GM12878 (cell line): ENCODE results near the gene SAMD15. TPM values are rescaled to one million over a fixed set of nuclear protein-coding genes. Genes with fewer than 3 reads are reported as not detected.

Experiments
- ATAC-seq: fragments of 200-7000 bp; cut with Tn5 transposase; 3 replicates; pipeline ENCODE4 v1.9.1; 2020; ENCODE audit warnings: mild to moderate bottlenecking, moderate library complexity
- BruUV-seq: library from RNA; stranded (reverse); fragments of 400-500 nt; replicated peaks from 2 replicates; lab custom pipeline; 2021; lab: Mats Ljungman, UMichigan
- CTCF ChIA-PET: fragments of 300-600 bp; sonication (Branson Sonifier 250); formaldehyde crosslinking; extraction: SDS; loops from one replicate; lab custom pipeline; 2021; ENCODE audit warnings: inconsistent platforms; lab: Yijun Ruan, JAX
- POLR2A ChIA-PET: fragments of 350-600 bp; formaldehyde crosslinking; extraction: SDS; loops from one replicate; lab custom pipeline; 2021; ENCODE audit warnings: inconsistent platforms; lab: Charles Lee
- RAD21 ChIA-PET: fragments of 300-600 bp; sonication (Branson Sonifier 250); formaldehyde crosslinking; loops from one replicate; lab custom pipeline; 2023; ENCODE audit warnings: antibody characterized with exemption; ENCODE audit not compliant: unreplicated experiment; lab: Charles Lee
- SMC1A ChIA-PET: fragments of 300-600 bp; sonication (Branson Sonifier 250); formaldehyde crosslinking; loops from one replicate; lab custom pipeline; 2023; ENCODE audit not compliant: unreplicated experiment, uncharacterized antibody; lab: Charles Lee
- DNase-seq: peaks from one replicate; pipeline ENCODE4 v3.0.0-alpha.2; 2011; ENCODE audit warnings: low read depth, low spot score
- FAIRE-seq: peaks from 3 replicates; lab custom pipeline; 2011; peaks lifted over from hg19 to GRCh38; lab: Jason Lieb, UNC
- H2AFZ ChIP-seq: 2 replicates; pipeline ENCODE4 v1.6.0; 2011; ENCODE audit warnings: low read depth, low read length, control low read depth; ENCODE audit not compliant: control insufficient read depth
- H3K27ac ChIP-seq: 2 replicates; pipeline ENCODE4 v1.5.1; 2011; ENCODE audit warnings: control low read depth; ENCODE audit not compliant: control insufficient read depth, insufficient read depth
- H3K27me3 ChIP-seq, 2 experiments: replicated peaks in 1 of 2; 2 replicates each; pipeline versions ENCODE4 v1.6.0 to v1.6.1; 2011; ENCODE audit warnings: low read length in 1 of 2; ENCODE audit not compliant: control insufficient read depth in 2 of 2, insufficient read depth in 2 of 2
- H3K36me3 ChIP-seq, 2 experiments: 2 replicates each; pipeline ENCODE4 v1.5.1; 2011; ENCODE audit warnings: low read length in 1 of 2; ENCODE audit not compliant: control insufficient read depth in 2 of 2, insufficient read depth in 2 of 2
- H3K4me1 ChIP-seq: 2 replicates; pipeline ENCODE4 v1.6.1; 2011; ENCODE audit warnings: mild to moderate bottlenecking, low read length, moderate library complexity, mixed read lengths; ENCODE audit not compliant: control insufficient read depth, insufficient read depth
- H3K4me2 ChIP-seq: 2 replicates; pipeline ENCODE4 v1.6.0; 2011; ENCODE audit warnings: control low read depth; ENCODE audit not compliant: control insufficient read depth, insufficient read depth
- H3K4me3 ChIP-seq: fragments of 200-600 bp; sonication (generic); 2 replicates; pipeline ENCODE4 v1.5.1; 2016
- H3K79me2 ChIP-seq: 2 replicates; pipeline ENCODE4 v1.6.0; 2011; ENCODE audit warnings: low read length; ENCODE audit not compliant: control insufficient read depth, insufficient read depth
- H3K9ac ChIP-seq: 2 replicates; pipeline ENCODE4 v1.8.0; 2011; ENCODE audit warnings: low read length, control low read depth, mixed read lengths; ENCODE audit not compliant: control insufficient read depth, insufficient read depth
- H3K9me3 ChIP-seq: replicated peaks from 3 replicates; pipeline ENCODE4 v1.5.1; 2011; ENCODE audit warnings: mild to moderate bottlenecking, low read length; ENCODE audit not compliant: control insufficient read depth, insufficient read depth
- H4K20me1 ChIP-seq: 2 replicates; pipeline ENCODE4 v1.6.0; 2011; ENCODE audit not compliant: control insufficient read depth, insufficient read depth
- RELA ChIP-seq: fragments of 450-650 bp; IDR thresholded peaks from 2 replicates; pipeline ENCODE4 v1.8.0; 2014; ENCODE audit warnings: borderline replicate concordance; ENCODE audit not compliant: partially characterized antibody
- WGBS: methylation state at CpG from one replicate; pipeline ENCODE4 v1.1.6; 2016; ENCODE audit warnings: low lambda C conversion rate; ENCODE audit not compliant: insufficient replicate concordance, insufficient coverage; ENCODE audit errors: missing lambda C conversion rate; 5-methylcytosine and 5-hydroxymethylcytosine counted together
- in situ Hi-C: fragments of 300-500 bp; cut with MboI; formaldehyde crosslinking; loops from 9 replicates; pipeline ENCODE4 v1.14.3; 2018; ENCODE audit warnings: mixed read lengths
- intact Hi-C: fragments of 100-400 bp; cut with micrococcal nuclease; formaldehyde crosslinking; loops from one replicate; pipeline ENCODE4 v1.14.2; 2022; ENCODE audit not compliant: unreplicated experiment
- polyA plus RNA-seq, 11 experiments: library from polyadenylated mRNA; depleted of rRNA in 4 of 11; unstranded in 6 of 11; stranded (reverse) in 5 of 11; fragments of >200 nt; fragmentation: Nextera tagmentation in 4 of 11; fragmentation: Illumina TruSeq in 1 of 11; extraction: Ambion mirVana in 4 of 11; extraction: Trizol in 1 of 11; gene quantifications; 1 replicate in 1 of 11; 2 replicates in 10 of 11; pipeline versions ENCODE4 v1.2.1 to v1.2.3, GENCODE V29; 2011 to 2016; ENCODE audit warnings: inconsistent platforms in 2 of 11, missing spikeins in 2 of 11, low read depth in 1 of 11
- total RNA-seq, 4 experiments: library from RNA; depleted of rRNA in 3 of 4; stranded (reverse); fragments of >200 nt in 3 of 4; fragmentation: Illumina TruSeq in 1 of 4; extraction: Trizol in 1 of 4; gene quantifications; 2 replicates each; pipeline versions ENCODE4 v1.2.1 to v1.2.3, GENCODE V29; 2013 to 2021
- TF ChIP-seq, protein P1 (sequence below): fragments of 450-650 bp; IDR thresholded peaks from 2 replicates; pipeline ENCODE4 v1.6.1; 2017; ENCODE audit warnings: antibody characterized with exemption, mild to moderate bottlenecking, moderate library complexity

The SAMD15 gene
- total and polyA plus RNA-seq, 10 of the 15 experiments (the other 5 are each of a cell fraction or from before 2014, with no cell fraction given): 0.33 to 2.0 (median 0.97) TPM

DNA sequence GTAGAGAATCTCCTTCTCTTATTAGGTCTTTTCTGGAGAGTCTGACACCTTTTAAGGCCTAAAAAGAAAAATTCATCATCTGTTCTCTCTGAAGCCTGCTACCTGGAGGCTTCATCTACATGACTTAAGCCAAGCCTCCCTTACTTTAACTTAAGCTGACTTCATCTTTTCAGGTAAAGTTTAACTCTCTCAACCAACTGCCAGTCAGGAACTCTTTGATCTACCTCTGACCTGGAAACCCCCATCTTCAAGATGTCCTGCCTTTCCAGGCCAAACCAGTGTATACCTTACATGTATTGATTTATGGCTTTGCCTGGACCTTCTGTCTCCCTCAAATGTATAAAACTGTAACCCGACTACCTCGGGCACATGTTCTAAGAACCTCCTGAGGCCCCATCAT is 38.9 kb upstream of the SAMD15 start (continued):
- TF ChIP-seq, protein P1, sequence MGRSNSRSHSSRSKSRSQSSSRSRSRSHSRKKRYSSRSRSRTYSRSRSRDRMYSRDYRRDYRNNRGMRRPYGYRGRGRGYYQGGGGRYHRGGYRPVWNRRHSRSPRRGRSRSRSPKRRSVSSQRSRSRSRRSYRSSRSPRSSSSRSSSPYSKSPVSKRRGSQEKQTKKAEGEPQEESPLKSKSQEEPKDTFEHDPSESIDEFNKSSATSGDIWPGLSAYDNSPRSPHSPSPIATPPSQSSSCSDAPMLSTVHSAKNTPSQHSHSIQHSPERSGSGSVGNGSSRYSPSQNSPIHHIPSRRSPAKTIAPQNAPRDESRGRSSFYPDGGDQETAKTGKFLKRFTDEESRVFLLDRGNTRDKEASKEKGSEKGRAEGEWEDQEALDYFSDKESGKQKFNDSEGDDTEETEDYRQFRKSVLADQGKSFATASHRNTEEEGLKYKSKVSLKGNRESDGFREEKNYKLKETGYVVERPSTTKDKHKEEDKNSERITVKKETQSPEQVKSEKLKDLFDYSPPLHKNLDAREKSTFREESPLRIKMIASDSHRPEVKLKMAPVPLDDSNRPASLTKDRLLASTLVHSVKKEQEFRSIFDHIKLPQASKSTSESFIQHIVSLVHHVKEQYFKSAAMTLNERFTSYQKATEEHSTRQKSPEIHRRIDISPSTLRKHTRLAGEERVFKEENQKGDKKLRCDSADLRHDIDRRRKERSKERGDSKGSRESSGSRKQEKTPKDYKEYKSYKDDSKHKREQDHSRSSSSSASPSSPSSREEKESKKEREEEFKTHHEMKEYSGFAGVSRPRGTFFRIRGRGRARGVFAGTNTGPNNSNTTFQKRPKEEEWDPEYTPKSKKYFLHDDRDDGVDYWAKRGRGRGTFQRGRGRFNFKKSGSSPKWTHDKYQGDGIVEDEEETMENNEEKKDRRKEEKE: no peak

DNA sequence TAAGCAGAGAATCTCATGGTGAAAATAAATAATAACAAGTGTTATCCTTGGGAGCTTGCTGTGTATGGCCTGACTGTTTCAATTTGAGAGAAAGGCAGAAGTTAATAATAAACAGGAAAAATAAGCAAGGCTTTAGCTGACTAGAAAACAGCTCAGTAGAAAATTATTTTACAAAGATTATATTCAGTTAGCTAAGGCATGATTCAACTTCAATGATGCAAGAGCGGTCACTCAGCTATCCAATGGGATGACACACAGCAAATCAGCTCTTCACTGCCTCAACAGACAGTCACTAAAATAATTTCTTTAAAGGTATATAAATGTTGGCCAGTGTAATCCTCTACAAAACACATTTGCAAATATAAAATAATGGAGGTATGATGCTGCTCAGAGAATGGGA is 37.8 kb upstream of the SAMD15 start:
- Histone ChIP-seq H3K4me2 (no peak overlapping the region), H3K9me3 (no peaks in the 10 kb centered on the region), H2AFZ (no peak overlapping the region), H3K36me3 (peaks cover 7 to 16% of the 10 kb centered on the region in 2 experiments), H3K4me3 (no peak overlapping the region), H3K9ac (no peak overlapping the region), H3K27ac (no peak overlapping the region), H3K27me3 (no peaks in the 10 kb centered on the region), H4K20me1 (no peaks in the 10 kb centered on the region), H3K4me1 (no peaks in the 10 kb centered on the region)
- ATAC-seq (no peak), FAIRE-seq (no peak), DNase-seq (no peak)
- ChIA-PET CTCF (interaction anchor here (1.8 kb wide), 1 partner anchor 23 kb away, joined by 6 read pairs; no protein-coding TSS in a partner anchor), SMC1A (interaction anchor here (1.1 kb wide), 2 partner anchors 13 to 40 kb away, joined by 3 read pairs; no protein-coding TSS in a partner anchor), POLR2A (no interaction called here), RAD21 (no interaction called here)
- WGBS: 96% methylated on average over 1 of the region's 1 CpG
- intact Hi-C loops (no loop called here), in situ Hi-C loops (no loop called here)
- BruUV-seq: no TSS peak
- no peak for TF ChIP-seq RELA
- TF ChIP-seq, all 136 proteins: peak for 0
- H3K79me2 ChIP-seq: no peaks in the 10 kb centered on the region
